ENCODE results near the gene NKX2-4.
"Not testable (repeated sequence)": the region's sequence is repeated elsewhere in the genome, so short reads cannot be mapped to it uniquely, and the experiment has no call there.

The NKX2-4 gene

DNA sequence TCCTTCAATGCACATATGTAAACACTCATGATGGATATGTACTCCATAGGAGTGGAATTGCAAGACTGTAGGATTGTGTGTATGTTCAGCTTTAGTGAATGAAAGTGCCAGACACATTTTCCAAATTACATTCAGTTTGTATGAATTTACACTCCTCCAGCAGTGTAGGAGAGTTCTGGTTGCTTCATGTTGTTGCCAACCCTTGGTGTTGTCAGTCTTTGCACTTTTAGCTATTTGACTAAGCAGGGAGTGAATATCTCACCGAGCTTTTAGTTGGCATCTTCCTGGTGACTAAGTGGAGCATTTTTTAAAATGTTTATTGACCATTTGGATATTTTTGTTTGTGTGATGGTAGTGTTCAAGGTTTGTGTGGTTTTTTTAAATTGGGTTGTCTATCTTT lies 23.9 kb downstream of the NKX2-4 start:
- TF ChIP-seq, protein P1, sequence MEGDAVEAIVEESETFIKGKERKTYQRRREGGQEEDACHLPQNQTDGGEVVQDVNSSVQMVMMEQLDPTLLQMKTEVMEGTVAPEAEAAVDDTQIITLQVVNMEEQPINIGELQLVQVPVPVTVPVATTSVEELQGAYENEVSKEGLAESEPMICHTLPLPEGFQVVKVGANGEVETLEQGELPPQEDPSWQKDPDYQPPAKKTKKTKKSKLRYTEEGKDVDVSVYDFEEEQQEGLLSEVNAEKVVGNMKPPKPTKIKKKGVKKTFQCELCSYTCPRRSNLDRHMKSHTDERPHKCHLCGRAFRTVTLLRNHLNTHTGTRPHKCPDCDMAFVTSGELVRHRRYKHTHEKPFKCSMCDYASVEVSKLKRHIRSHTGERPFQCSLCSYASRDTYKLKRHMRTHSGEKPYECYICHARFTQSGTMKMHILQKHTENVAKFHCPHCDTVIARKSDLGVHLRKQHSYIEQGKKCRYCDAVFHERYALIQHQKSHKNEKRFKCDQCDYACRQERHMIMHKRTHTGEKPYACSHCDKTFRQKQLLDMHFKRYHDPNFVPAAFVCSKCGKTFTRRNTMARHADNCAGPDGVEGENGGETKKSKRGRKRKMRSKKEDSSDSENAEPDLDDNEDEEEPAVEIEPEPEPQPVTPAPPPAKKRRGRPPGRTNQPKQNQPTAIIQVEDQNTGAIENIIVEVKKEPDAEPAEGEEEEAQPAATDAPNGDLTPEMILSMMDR (IDR thresholded peaks at IDR 0.05; ENCODE audit: low read depth, low read length, missing control alignments), result no peak
- in situ Hi-C loops (cut with HindIII; ENCODE audit: low pct_ligation_motif_present, low sequenced_read_pairs), result no loop called here
- no peak overlapping the region for H3K4me3 ChIP-seq (ENCODE audit: low read depth, low read length)
- peaks cover 7% of the 10 kb centered on the region for H3K36me3 ChIP-seq (replicated peaks)
- no peak for DNase-seq
- no peaks in the 10 kb centered on the region for H3K27me3 ChIP-seq (replicated peaks)
- no peak overlapping the region for H3K27ac ChIP-seq

DNA sequence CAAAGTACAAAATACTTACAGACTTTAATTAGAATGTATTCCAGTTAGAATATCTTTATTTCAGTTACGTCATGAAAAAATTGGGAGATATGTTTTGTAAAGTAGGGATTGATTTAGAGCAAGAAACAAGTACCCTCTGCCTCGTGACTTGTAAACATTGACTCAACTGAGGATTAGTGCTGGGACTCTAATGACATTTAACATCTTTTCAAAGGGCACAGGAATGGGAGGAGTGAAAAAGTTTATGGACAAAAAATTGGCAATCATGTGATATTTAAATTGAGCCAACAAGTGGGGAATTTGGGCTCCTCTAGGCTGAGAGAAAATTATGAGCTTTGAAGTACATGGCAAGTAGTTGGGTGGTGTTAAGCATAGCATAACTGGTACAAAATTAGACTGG lies 25.3 kb downstream of the NKX2-4 start:
- Histone ChIP-seq H3K4me3 (ENCODE audit: low read depth, low read length) (no peak overlapping the region), H3K27me3 (replicated peaks) (no peaks in the 10 kb centered on the region), H3K27ac (no peak overlapping the region), H3K36me3 (replicated peaks) (peaks cover 10% of the 10 kb centered on the region)
- in situ Hi-C loops (cut with HindIII; ENCODE audit: low pct_ligation_motif_present, low sequenced_read_pairs), result no loop called here
- no peak for DNase-seq
- TF ChIP-seq, protein P1 (IDR thresholded peaks at IDR 0.05; ENCODE audit: low read depth, low read length, missing control alignments), result no peak

DNA sequence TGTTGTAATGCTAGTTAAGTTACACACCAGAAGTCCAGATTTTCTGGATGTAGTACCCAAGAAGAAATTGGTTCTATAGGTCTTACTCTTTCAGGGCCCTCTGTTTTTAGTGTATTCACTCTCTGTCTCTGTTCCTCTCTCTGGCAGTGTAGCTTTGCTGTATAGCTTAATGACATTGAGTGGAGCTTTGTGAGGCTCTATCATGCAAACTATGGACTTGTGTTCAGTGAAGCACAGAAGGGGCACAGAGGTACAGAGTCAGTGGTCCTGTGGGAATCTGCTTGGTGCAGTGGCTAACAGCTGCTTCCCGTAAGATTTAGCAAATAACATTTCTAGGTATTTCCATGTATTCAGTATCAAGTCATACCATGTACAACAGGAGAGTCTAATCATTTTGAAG lies 26.1 kb downstream of the NKX2-4 start:
- no peaks in the 10 kb centered on the region for H3K27me3 ChIP-seq (replicated peaks)
- DNase-seq, result no peak
- H3K4me3 ChIP-seq (ENCODE audit: low read depth, low read length), result no peak overlapping the region
- TF ChIP-seq, protein P1 (IDR thresholded peaks at IDR 0.05; ENCODE audit: low read depth, low read length, missing control alignments), result no peak
- no peak overlapping the region for H3K27ac ChIP-seq
- in situ Hi-C loops (cut with HindIII; ENCODE audit: low pct_ligation_motif_present, low sequenced_read_pairs), result no loop called here
- peaks cover 12% of the 10 kb centered on the region for H3K36me3 ChIP-seq (replicated peaks)

DNA sequence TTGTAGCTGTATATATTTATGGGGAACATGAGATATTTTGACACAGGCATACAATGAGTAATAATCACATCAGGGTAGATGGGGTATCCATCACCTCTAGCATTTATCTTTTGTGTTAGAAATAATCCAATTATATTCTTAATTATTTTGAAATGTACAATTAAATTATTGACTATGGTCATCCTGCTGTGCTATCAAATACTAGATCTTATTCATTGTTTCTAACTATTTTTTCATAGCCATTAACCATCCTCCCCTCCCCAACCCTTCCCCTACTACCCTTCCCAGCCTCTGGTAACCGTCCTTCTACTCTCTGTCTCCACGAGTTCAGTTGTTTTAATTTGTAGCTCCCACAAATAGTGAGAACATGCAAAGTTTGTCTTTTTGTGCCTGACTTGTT lies 28.5 kb downstream of the NKX2-4 start:
- no peaks in the 10 kb centered on the region for H3K27me3 ChIP-seq (replicated peaks)
- H3K4me3 ChIP-seq (ENCODE audit: low read depth, low read length), result no peak overlapping the region
- DNase-seq, result no peak
- H3K27ac ChIP-seq, result no peak overlapping the region
- peaks cover 14% of the 10 kb centered on the region for H3K36me3 ChIP-seq (replicated peaks)
- in situ Hi-C loops (cut with HindIII; ENCODE audit: low pct_ligation_motif_present, low sequenced_read_pairs), result no loop called here
- TF ChIP-seq, protein P1 (IDR thresholded peaks at IDR 0.05; ENCODE audit: low read depth, low read length, missing control alignments), result no peak

GRCh38 chr20:21366273-21366672 lies 31.1 kb downstream of the NKX2-4 start:
- H3K36me3 ChIP-seq (replicated peaks), result peaks cover 21% of the 10 kb centered on the region
- H3K4me3 ChIP-seq (ENCODE audit: low read depth, low read length); H3K27me3 ChIP-seq (replicated peaks); DNase-seq; in situ Hi-C loops (cut with HindIII; ENCODE audit: low pct_ligation_motif_present, low sequenced_read_pairs); H3K27ac ChIP-seq: not testable (repeated sequence)

DNA sequence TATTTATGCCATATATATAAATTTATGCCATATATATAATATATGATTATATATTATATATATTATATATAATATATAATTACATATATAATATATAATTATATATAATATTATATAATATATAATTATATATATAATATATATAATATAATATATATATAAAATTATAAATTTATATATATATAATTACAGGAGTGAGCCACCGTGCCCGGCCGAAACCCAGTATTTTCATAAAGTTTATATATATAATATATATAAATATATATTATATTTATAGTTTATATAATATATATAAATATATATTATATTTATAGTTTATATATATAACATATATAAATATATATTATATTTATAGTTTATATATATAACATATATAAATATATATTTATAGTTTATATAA lies 31.6 kb downstream of the NKX2-4 start:
- no peak for DNase-seq
- Histone ChIP-seq H3K4me3 (ENCODE audit: low read depth, low read length) (no peak overlapping the region), H3K36me3 (replicated peaks) (peaks cover 21% of the 10 kb centered on the region), H3K27me3 (replicated peaks) (no peaks in the 10 kb centered on the region), H3K27ac (no peak overlapping the region)
- in situ Hi-C loops (cut with HindIII; ENCODE audit: low pct_ligation_motif_present, low sequenced_read_pairs), result no loop called here
- TF ChIP-seq, protein P1 (IDR thresholded peaks at IDR 0.05; ENCODE audit: low read depth, low read length, missing control alignments), result no peak

Data from brain microvascular endothelial cell (primary cell).